Panc1 (cell line): Measurements from ENCODE around the gene CYBA. TPM values are rescaled to one million over a fixed set of nuclear protein-coding genes. Genes with fewer than 3 reads are reported as not detected.

ENCODE experiments used
- ATAC-seq: fragments of 200-7000 bp; cut with Tn5 transposase; 2 replicates; pipeline ENCODE4 v1.9.1; 2020; ENCODE audit warnings: mild to moderate bottlenecking, moderate library complexity
- BruUV-seq: library from RNA; stranded (reverse); fragments of 400-500 nt; replicated peaks from 2 replicates; lab custom pipeline; 2021; lab: Mats Ljungman, UMichigan
- CTCF ChIA-PET: fragments of 300-600 bp; sonication (Branson Sonifier 250); formaldehyde crosslinking; loops from one replicate; lab custom pipeline; 2022; ENCODE audit warnings: antibody characterized with exemption; lab: Charles Lee
- POLR2A ChIA-PET: fragments of 300-600 bp; sonication (Branson Sonifier 250); formaldehyde crosslinking; loops from one replicate; lab custom pipeline; 2022; ENCODE audit warnings: antibody characterized with exemption; lab: Charles Lee
- DNase-seq: peaks from one replicate; pipeline ENCODE4 v3.0.0-alpha.2; 2010; ENCODE audit warnings: low read depth, low spot score
- H3K27ac ChIP-seq: 2 replicates; pipeline ENCODE4 v1.5.1; 2011; ENCODE audit warnings: mild to moderate bottlenecking, low read length, inconsistent platforms
- H3K27me3 ChIP-seq: fragments of 200-500 bp; sonication (Bioruptor generic); 2 replicates; pipeline ENCODE4 v1.6.0; 2014; ENCODE audit warnings: low read length, inconsistent platforms; ENCODE audit not compliant: control insufficient read depth, insufficient read depth
- H3K36me3 ChIP-seq: fragments of 200-500 bp; sonication (Bioruptor generic); 2 replicates; pipeline ENCODE4 v1.5.1; 2014; ENCODE audit warnings: inconsistent platforms, mild to moderate bottlenecking, low read length, moderate library complexity; ENCODE audit not compliant: control insufficient read depth, insufficient read depth
- H3K4me1 ChIP-seq: 2 replicates; pipeline ENCODE4 v1.5.1; 2011; ENCODE audit warnings: inconsistent platforms, mild to moderate bottlenecking, low read length, moderate library complexity; ENCODE audit not compliant: control insufficient read depth, insufficient read depth
- H3K4me3 ChIP-seq, 2 experiments: 2 replicates each; pipeline ENCODE4 v1.5.1; 2011 to 2012; ENCODE audit warnings: low read depth in 2 of 2, low read length in 2 of 2, mild to moderate bottlenecking in 2 of 2, inconsistent platforms in 1 of 2, moderate library complexity in 1 of 2
- H3K9me3 ChIP-seq: fragments of 200-500 bp; sonication (Bioruptor generic); 2 replicates; pipeline ENCODE4 v1.5.1; 2014; ENCODE audit warnings: low read depth, mild to moderate bottlenecking, inconsistent platforms, low read length, moderate library complexity; ENCODE audit not compliant: control insufficient read depth, insufficient read depth
- POLR2AphosphoS5 ChIP-seq: IDR thresholded peaks from 2 replicates; pipeline ENCODE4 v1.6.1; 2012; ENCODE audit warnings: mild to moderate bottlenecking, low read depth, low read length, moderate library complexity
- SIN3A ChIP-seq: IDR thresholded peaks from 2 replicates; pipeline ENCODE4 v1.6.1; 2012; ENCODE audit warnings: low read depth, mild to moderate bottlenecking, low read length, moderate library complexity, borderline replicate concordance; ENCODE audit not compliant: insufficient read depth
- TCF7L2 ChIP-seq: IDR thresholded peaks from 2 replicates; pipeline ENCODE4 v1.6.1; 2011; ENCODE audit warnings: mild to moderate bottlenecking, low read depth, low read length, inconsistent platforms
- in situ Hi-C: cut with HindIII; loops from 2 replicates; pipeline ENCODE4 v1.10.0; 2016; ENCODE audit warnings: low sequenced_read_pairs, low pct_unique_long_range_greater_than_20kb
- intact Hi-C: fragments of 100-400 bp; cut with micrococcal nuclease; formaldehyde crosslinking; loops from one replicate; pipeline ENCODE4 v1.10.0; 2022; ENCODE audit not compliant: unreplicated experiment
- total RNA-seq: library from RNA; stranded (reverse); gene quantifications from one replicate; pipeline ENCODE4 v1.2.1, GENCODE V29; 2021; ENCODE audit not compliant: unreplicated experiment
- TF ChIP-seq, protein P1 (sequence below): fragments of 450-650 bp; IDR thresholded peaks from 2 replicates; pipeline ENCODE4 v1.5.1; 2017; ENCODE audit warnings: mild to moderate bottlenecking
- TF ChIP-seq, protein P2 (sequence below), 2 experiments: IDR thresholded peaks; 2 replicates each; pipeline ENCODE4 v1.6.1; 2011 to 2012; ENCODE audit warnings: low read depth in 2 of 2, control low read depth in 1 of 2, low read length in 1 of 2, mild to moderate bottlenecking in 1 of 2, moderate library complexity in 1 of 2; ENCODE audit not compliant: insufficient read depth in 1 of 2

CYBA gene
- total RNA-seq, 1 experiment from 2014 or later = 233 TPM

DNA sequence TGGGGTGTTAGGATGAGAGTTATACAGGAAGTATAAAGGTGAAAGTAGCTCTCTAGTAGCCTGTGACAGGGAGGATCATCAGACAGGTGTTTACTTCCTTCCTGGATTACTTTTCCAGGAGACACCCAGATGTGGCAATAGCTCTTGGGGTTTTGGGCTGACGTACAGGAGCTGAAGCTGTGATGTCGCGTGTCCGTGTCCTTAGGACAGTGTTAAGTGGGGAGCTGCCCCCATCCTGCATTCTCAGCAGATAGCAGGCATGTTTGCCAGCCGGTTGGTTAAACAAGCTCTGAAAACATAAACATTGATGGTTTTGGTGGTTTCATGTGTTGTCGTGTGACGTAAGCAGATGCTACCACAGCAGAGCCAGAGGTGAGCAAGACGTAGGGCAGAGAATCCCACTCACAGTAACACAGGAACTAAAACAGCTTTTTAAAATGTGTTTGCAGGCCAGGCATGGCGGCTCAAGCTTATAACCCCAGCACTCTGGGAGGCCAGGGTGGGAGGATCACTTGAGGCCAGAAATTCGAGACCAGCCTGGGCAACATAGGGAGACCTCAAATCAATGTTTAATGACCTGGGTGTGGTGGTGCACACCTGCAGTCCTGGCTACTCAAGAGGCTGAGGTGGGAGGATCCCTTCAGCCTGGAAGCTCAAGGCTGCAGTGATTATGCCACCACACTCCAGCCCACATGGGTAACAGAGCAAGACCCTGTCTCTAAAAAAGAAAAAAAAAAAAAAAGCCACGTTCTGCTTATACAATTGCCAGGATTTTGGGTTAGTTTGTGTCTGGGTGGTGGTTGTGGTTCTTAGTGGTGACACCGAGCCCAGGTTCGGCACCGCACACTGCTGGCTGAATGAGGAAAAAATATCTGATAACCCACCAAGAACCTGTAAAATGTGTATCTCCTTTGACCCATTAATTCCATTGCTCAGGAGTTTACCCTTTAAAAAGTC, 30.7 kb downstream of the CYBA start:
- intact Hi-C loops = no loop called here

DNA sequence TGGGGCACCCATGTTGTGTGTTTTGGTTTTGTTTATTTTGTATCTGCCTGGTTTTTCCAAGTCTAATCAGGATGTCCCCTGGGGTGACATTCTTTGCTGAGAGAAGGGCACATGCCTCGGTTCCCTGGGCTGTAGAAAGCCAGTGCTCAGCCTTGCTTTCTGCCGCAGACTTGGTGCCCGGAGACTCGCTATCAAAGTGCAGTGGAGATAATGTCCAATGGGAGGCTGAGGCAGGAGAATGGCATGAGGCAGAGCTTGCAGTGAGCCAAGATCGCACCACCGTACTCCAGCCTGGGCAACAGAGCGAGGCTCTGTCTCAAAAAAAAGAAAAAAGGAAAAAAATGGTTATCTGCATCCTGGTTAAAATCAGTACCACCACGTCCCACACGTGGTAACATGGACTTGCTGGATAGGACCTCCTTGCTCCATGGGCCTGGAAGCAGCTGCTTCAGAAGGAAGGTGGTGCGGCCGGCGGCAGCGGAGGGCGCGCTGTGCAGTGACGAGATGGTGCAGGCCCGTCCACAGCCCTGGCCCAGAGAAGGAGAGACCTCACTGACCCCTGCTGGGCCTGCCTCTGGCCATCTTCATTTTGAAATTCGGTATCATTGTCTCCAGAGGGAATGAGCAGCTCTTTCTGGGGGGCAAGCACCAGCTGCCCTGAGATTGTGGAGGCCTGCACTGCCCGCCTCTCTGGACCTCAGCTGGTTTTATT, 31.7 kb downstream of the CYBA start:
- no peaks in the 10 kb centered on the region; the same call in 1 of the 2 replicates for H3K36me3 ChIP-seq
- no peaks in the 10 kb centered on the region for H3K9me3 ChIP-seq
- POLR2A ChIA-PET = no interaction called here
- no peaks in the 10 kb centered on the region for H3K4me1 ChIP-seq
- no peak overlapping the region for H3K4me3 ChIP-seq
- CTCF ChIA-PET = no interaction called here
- in situ Hi-C loops = no loop called here
- ATAC-seq = no peak
- no TSS peak for BruUV-seq
- H3K27me3 ChIP-seq = no peaks in the 10 kb centered on the region
- DNase-seq = no peak
- H3K27ac ChIP-seq = no peak overlapping the region
- TF ChIP-seq TCF7L2 (no peak), POLR2AphosphoS5 (no peak), SIN3A (no peak)
- TF ChIP-seq, protein P1, sequence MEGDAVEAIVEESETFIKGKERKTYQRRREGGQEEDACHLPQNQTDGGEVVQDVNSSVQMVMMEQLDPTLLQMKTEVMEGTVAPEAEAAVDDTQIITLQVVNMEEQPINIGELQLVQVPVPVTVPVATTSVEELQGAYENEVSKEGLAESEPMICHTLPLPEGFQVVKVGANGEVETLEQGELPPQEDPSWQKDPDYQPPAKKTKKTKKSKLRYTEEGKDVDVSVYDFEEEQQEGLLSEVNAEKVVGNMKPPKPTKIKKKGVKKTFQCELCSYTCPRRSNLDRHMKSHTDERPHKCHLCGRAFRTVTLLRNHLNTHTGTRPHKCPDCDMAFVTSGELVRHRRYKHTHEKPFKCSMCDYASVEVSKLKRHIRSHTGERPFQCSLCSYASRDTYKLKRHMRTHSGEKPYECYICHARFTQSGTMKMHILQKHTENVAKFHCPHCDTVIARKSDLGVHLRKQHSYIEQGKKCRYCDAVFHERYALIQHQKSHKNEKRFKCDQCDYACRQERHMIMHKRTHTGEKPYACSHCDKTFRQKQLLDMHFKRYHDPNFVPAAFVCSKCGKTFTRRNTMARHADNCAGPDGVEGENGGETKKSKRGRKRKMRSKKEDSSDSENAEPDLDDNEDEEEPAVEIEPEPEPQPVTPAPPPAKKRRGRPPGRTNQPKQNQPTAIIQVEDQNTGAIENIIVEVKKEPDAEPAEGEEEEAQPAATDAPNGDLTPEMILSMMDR = no peak
- TF ChIP-seq, protein P2, sequence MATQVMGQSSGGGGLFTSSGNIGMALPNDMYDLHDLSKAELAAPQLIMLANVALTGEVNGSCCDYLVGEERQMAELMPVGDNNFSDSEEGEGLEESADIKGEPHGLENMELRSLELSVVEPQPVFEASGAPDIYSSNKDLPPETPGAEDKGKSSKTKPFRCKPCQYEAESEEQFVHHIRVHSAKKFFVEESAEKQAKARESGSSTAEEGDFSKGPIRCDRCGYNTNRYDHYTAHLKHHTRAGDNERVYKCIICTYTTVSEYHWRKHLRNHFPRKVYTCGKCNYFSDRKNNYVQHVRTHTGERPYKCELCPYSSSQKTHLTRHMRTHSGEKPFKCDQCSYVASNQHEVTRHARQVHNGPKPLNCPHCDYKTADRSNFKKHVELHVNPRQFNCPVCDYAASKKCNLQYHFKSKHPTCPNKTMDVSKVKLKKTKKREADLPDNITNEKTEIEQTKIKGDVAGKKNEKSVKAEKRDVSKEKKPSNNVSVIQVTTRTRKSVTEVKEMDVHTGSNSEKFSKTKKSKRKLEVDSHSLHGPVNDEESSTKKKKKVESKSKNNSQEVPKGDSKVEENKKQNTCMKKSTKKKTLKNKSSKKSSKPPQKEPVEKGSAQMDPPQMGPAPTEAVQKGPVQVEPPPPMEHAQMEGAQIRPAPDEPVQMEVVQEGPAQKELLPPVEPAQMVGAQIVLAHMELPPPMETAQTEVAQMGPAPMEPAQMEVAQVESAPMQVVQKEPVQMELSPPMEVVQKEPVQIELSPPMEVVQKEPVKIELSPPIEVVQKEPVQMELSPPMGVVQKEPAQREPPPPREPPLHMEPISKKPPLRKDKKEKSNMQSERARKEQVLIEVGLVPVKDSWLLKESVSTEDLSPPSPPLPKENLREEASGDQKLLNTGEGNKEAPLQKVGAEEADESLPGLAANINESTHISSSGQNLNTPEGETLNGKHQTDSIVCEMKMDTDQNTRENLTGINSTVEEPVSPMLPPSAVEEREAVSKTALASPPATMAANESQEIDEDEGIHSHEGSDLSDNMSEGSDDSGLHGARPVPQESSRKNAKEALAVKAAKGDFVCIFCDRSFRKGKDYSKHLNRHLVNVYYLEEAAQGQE (IDR thresholded peaks at IDR 0.05; ENCODE audit: insufficient read depth in 1 of 2, low read depth in 2 of 2, low read length in 1 of 2) = no peak
- intact Hi-C loops = no loop called here

More for the DNA sequence above, 30.7 kb downstream of the CYBA start:
- BruUV-seq = no TSS peak
- H3K27ac ChIP-seq = no peak overlapping the region
- in situ Hi-C loops = no loop called here
- H3K27me3 ChIP-seq = no peaks in the 10 kb centered on the region
- ChIA-PET CTCF (no interaction called here), POLR2A (no interaction called here)
- ATAC-seq (no peak), DNase-seq (no peak)
- no peaks in the 10 kb centered on the region for H3K9me3 ChIP-seq
- no peak for TF ChIP-seq SIN3A
- no peak for TF ChIP-seq TCF7L2
- TF ChIP-seq, protein P2 (IDR thresholded peaks at IDR 0.05; ENCODE audit: insufficient read depth in 1 of 2, low read depth in 2 of 2, low read length in 1 of 2) = no peak
- no peak for TF ChIP-seq POLR2AphosphoS5
- TF ChIP-seq, protein P1 = no peak
- no peaks in the 10 kb centered on the region; the same call in 1 of the 2 replicates for H3K36me3 ChIP-seq
- H3K4me1 ChIP-seq = no peaks in the 10 kb centered on the region
- no peak overlapping the region for H3K4me3 ChIP-seq
